ENCODE measurements around the gene KCNQ1OT1. TPM values are rescaled to one million over a fixed set of nuclear protein-coding genes. Genes with fewer than 3 reads are reported as not detected.
A peak's percentile ranks its signal among the peaks of the same experiment; 100 is the strongest.

The KCNQ1OT1 gene
- total RNA-seq (3.1 and 8.8 TPM in 2 replicates), polyA plus RNA-seq (2.3 and 3.1 TPM in 2 replicates)

DNA sequence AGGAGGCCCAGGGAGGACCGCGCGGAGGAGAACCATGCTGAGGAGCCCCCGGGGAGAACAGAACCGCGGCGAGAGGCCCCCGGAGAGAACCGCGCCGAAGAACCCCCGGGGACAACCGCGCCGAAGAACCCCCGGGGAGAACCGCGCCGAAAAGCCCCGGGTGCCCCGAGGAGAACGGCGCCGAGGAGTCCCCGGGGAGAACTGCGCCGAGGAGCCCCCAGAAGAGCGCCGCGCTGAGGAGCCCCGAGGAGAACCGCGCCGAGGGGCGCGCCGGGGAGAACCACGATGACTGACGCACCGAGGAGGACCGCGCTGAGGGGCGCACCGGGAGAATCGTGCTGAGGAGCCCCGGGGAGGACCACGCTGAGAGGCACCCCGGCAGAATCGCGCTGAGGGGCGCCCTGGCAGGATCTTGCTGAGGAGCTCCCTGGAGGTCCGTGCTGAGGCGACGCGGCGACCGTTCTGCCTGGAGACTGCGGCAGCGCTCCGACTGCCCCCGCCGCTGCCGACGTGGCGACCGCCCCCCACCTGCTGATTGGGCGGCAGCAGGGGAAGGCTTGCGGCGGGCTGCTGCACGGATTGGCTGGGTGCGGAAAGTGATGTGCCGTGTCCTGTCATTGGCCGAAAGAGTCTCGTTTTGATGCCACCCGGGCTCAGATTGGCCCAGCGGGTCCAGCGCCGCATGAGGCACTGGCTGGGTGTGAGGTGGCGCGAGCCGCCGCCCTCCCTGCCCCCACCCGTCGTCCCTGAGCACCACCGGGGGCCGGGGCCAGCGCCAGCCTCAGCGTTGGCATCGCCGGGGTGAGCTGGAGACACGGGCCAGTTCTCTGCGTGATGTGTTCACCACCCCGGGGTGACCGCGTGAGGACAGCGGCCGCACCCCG is at the start of gene KCNQ1OT1:
Gene KCNQ1OT1, minus strand, starts transcription at position 464 of the 884 bp plus-strand sequence.
- Histone ChIP-seq H3K27me3 (no peaks in the 10 kb centered on the region), H3K4me1 (ENCODE audit: low read depth) (peaks cover 27% of the 10 kb centered on the region), H3K9me3 (ENCODE audit: low read depth) (no peaks in the 10 kb centered on the region), H3K36me3 (no peaks in the 10 kb centered on the region), H3K4me3 (peak within 1 kb of the TSS; percentile 70), H3K27ac (peak within 1 kb of the TSS; percentile 93)
- TF ChIP-seq, protein P1, sequence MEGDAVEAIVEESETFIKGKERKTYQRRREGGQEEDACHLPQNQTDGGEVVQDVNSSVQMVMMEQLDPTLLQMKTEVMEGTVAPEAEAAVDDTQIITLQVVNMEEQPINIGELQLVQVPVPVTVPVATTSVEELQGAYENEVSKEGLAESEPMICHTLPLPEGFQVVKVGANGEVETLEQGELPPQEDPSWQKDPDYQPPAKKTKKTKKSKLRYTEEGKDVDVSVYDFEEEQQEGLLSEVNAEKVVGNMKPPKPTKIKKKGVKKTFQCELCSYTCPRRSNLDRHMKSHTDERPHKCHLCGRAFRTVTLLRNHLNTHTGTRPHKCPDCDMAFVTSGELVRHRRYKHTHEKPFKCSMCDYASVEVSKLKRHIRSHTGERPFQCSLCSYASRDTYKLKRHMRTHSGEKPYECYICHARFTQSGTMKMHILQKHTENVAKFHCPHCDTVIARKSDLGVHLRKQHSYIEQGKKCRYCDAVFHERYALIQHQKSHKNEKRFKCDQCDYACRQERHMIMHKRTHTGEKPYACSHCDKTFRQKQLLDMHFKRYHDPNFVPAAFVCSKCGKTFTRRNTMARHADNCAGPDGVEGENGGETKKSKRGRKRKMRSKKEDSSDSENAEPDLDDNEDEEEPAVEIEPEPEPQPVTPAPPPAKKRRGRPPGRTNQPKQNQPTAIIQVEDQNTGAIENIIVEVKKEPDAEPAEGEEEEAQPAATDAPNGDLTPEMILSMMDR (IDR thresholded peaks at IDR 0.05; ENCODE audit: low read depth, low read length) = no peak
- DNase-seq (ENCODE audit: low read depth in 1 of 2, low spot score in 1 of 2) = peak; percentile 88 to 95

DNA sequence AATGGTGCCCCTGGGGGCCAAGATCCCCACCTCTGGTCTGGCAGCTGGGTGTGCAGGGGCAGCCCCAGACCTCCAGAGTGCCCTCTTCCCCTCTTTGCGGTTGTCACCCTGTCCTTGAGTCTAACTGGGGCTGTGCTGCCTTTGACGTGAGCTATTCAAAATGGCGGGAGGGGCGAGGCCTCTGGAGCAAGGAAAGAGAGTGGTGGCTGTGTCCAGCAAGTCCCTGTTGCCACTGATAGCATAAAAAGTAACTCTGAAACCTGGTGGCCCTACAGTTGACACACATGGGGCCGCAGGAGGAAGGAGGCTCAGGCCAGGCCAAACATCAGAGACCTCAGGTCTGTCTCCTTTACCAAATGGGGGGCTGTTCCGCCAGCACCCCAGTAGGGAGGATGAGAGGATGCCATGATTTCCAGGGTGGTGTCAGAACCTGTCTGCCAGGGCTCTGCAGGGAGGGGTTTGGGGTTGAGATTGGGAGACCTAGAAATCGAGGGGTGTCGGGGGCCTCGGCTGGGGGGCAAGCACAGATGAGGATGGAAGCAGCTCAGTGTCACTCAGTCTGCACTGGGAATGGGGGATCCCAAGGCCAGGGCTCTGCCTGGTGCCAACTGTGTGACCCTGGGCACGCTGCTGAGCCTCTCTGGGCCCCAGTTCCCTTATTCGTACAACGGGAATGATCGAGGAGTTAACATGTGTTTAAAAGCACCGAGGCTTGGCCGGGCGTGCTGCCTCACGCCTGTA is 49.2 kb upstream of the KCNQ1OT1 start:
- Histone ChIP-seq H3K4me1 (ENCODE audit: low read depth) (peaks cover 11% of the 10 kb centered on the region), H3K4me3 (no peak overlapping the region), H3K9me3 (ENCODE audit: low read depth) (no peaks in the 10 kb centered on the region), H3K36me3 (no peaks in the 10 kb centered on the region), H3K27me3 (no peaks in the 10 kb centered on the region), H3K27ac (no peak overlapping the region)
- TF ChIP-seq, protein P1 (IDR thresholded peaks at IDR 0.05; ENCODE audit: low read depth, low read length) = no peak
- DNase-seq (ENCODE audit: low read depth in 1 of 2, low spot score in 1 of 2) = no peak

DNA sequence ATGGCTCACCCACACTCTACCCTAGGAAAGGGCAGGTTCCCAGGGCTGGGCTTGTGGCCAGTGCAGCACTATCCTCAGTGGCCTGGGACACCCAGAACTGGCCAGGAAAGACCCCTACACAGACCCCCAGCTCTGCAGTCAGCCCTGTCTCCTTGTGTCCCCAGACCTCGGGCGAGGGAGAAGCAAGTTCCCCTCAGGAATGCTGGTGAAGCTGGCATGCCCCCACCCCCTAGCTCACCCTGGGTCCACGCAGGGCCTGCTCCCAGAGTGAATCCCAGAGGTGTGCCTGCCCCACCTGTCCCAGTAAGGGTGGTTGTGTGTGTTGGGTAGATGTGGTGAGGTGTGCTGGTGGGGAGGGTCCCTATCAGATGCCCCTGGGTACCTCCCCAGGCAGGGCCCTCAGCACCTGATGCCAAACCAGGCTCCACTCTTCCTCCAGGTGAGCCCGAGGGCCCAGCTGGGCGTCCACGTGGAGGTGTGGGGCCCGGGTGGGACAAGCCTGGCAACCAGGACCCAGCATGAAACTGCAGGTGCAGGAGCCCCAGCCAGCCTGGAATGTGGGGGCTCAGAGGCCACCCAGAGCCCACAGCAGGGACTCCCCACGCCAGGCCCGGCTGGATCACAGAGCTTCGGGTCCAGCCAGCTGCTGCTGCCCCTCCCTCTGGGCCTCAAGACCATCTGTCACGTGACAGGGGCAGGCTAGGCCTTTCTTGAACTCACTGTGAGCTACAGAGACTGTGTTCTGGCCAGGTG is 48.4 kb upstream of the KCNQ1OT1 start:
- H3K4me1 ChIP-seq (ENCODE audit: low read depth) = peaks cover 11% of the 10 kb centered on the region

DNA sequence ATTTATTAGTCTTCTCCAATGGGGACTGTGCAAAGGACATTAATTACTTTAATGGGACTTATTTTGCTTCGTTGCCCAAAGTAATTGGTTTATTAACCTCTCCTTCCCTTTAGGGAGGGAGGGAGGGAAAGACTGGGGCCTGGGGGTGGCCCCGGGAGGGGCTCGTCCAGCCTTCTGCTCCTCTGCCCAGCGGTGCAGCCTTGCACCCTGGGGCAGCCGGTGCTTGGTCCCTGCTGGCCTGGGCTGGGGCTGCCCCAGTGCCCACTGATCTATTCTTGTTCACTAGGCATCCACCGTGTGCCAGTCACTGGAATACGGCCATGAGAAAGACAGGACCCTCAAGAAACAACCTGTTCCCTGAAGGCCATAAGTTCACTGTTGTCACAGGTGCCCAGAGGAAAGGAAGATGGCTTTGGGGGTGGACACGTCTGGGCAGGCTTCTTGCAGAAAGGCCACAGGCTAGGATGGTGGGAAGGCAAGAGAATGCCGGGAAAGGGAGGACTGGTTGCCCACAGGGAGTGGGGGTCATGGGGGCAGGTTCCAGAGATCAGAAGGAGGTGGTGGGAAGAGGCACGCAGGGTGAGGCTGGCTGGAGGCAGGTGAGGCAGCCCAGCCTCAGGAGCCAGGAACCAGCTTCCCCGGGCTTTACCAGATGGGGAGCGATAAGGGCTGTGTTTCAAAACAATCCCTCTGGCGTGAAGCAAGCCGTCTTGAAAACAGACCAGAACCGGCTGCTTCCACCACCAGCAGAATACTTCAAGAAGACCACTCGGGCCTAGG is 47.6 kb upstream of the KCNQ1OT1 start:
- Histone ChIP-seq H3K4me3 (no peak overlapping the region), H3K27me3 (no peaks in the 10 kb centered on the region), H3K4me1 (ENCODE audit: low read depth) (peaks cover 11% of the 10 kb centered on the region), H3K9me3 (ENCODE audit: low read depth) (no peaks in the 10 kb centered on the region), H3K27ac (no peak overlapping the region), H3K36me3 (no peaks in the 10 kb centered on the region)
- TF ChIP-seq, protein P1 (IDR thresholded peaks at IDR 0.05; ENCODE audit: low read depth, low read length) = no peak
- DNase-seq (ENCODE audit: low read depth in 1 of 2, low spot score in 1 of 2) = no peak

More for the DNA sequence above, 48.4 kb upstream of the KCNQ1OT1 start:
- Histone ChIP-seq H3K9me3 (ENCODE audit: low read depth) (no peaks in the 10 kb centered on the region), H3K36me3 (no peaks in the 10 kb centered on the region), H3K27ac (no peak overlapping the region), H3K27me3 (no peaks in the 10 kb centered on the region), H3K4me3 (no peak overlapping the region)
- DNase-seq (ENCODE audit: low read depth in 1 of 2, low spot score in 1 of 2) = no peak
- TF ChIP-seq, protein P1 (IDR thresholded peaks at IDR 0.05; ENCODE audit: low read depth, low read length) = no peak

Measured in cardiac muscle cell (in vitro differentiated cells and primary cell).